D721Med (cell line): ENCODE measurements around the gene CNTN4.

Experiments
- DNase-seq: peaks from one replicate; pipeline ENCODE4 v3.0.0; 2011; ENCODE audit warnings: low spot score; ENCODE audit not compliant: insufficient read length
- FAIRE-seq: peaks from 2 replicates; lab custom pipeline; 2011; peaks lifted over from hg19 to GRCh38; lab: Jason Lieb, UNC
- TF ChIP-seq, protein P1 (sequence below): IDR thresholded peaks from 2 replicates; pipeline ENCODE4 v1.5.1; 2012; ENCODE audit warnings: mild to moderate bottlenecking, control low read depth; ENCODE audit not compliant: insufficient read depth; ENCODE audit errors: missing control alignments

CNTN4 gene

DNA sequence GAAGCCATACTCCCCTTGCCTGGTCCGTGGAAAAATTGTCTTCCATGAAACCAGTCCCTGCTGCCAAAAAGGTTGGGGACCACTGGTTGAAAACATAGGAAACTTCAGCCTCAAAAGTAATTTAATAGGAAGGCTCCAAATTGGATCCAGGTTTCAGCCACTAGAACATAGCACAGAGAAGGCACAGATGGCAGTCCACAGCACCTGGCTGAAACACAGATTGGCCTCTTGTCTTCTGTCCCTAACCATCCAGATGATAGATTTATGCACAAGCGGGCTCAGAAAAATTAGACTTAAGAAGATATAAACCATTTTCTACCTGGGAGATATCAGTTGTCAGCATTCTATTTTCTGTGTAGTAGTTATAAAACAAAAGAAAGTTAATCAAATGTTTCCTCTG is 397.1 kb downstream of the CNTN4 start:
- DNase-seq (no peak), FAIRE-seq (no peak)
- TF ChIP-seq, protein P1, sequence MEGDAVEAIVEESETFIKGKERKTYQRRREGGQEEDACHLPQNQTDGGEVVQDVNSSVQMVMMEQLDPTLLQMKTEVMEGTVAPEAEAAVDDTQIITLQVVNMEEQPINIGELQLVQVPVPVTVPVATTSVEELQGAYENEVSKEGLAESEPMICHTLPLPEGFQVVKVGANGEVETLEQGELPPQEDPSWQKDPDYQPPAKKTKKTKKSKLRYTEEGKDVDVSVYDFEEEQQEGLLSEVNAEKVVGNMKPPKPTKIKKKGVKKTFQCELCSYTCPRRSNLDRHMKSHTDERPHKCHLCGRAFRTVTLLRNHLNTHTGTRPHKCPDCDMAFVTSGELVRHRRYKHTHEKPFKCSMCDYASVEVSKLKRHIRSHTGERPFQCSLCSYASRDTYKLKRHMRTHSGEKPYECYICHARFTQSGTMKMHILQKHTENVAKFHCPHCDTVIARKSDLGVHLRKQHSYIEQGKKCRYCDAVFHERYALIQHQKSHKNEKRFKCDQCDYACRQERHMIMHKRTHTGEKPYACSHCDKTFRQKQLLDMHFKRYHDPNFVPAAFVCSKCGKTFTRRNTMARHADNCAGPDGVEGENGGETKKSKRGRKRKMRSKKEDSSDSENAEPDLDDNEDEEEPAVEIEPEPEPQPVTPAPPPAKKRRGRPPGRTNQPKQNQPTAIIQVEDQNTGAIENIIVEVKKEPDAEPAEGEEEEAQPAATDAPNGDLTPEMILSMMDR: no peak

DNA sequence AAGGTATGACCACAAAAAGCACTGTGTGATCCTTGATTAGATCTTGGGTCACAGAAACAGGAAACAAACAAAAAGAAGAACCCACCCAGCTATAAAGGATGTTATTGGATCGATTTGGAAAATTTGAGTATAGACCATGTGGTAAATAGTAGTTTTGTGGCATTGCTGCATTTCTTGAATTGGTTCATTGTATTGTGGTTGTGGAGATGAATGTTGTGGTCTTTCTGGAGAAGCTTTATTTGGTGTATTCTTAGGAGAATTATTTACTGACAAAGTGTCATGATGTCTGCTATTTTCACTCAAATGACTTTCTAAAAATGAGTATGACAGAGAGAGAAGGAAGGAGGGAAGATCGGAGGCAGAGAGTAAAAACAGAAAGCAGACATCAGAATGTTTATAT is 406.2 kb downstream of the CNTN4 start:
- DNase-seq (no peak), FAIRE-seq (no peak)
- TF ChIP-seq, protein P1: no peak

DNA sequence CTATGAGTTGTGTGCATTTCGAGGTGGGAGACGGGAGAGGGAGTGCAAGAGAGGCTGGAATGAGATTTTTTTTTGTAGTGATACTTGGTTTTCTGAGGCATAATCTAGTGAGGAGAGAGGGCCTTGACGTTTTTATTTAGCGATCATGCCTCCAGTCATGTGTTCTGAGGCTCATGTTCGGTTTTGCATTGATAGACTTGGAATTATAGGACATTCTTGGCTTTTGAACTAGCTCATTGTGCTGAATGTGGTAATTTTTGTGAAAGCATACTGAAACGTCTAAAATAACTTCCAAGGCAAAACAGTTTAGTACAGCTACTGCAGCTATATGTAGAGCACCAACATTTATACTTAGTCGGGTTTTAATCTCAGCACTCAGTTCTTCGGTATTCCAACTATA is 408.1 kb downstream of the CNTN4 start:
- TF ChIP-seq, protein P1: no peak
- DNase-seq (no peak), FAIRE-seq (no peak)

DNA sequence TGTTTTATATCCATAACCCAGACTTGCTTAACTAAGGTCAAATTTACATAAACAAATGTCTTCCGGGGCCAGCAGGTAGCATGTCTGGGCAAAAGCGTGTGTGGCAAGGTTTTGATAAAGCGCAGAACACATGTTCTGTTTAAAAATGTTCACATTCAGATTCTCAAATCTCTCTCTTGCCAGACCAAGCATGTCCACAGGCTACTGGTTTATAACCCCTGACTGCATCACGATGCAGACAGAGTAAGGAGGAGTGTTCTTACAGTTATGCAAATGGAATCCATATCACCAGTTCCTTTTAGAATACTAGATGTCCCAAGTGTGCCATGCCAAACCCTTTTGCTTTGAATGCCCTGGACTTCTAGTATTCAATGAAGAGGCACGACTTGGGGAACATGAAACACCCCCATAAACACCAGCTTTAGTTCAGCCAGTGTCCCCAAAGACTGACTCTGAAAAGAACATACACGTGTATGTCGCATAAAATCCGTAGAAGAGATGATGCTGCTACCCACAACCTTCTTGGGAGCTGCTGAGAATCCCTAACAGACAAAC is 412.0 kb downstream of the CNTN4 start:
- FAIRE-seq (no peak), DNase-seq (no peak)
- TF ChIP-seq, protein P1: no peak

DNA sequence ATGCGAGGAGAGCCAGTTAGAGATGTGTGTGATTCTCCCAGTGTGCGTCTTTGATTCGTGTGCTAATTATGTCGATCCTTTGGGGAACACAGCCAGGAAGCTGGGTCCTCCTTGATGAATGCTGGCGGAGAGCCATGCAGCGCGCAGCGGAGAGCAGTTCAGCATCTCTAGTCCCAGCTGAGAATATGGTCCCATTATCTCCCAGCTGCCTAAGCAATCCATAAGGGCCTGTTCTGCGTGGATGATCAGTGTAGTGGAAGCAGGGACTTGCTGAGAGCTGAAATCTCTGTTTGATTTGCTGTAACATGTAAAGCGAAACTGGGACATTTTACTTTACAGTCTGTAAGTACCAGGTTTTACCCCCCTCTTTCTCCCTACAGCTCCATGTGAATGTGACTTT is 412.7 kb downstream of the CNTN4 start:
- DNase-seq (no peak), FAIRE-seq (no peak)
- TF ChIP-seq, protein P1: no peak

DNA sequence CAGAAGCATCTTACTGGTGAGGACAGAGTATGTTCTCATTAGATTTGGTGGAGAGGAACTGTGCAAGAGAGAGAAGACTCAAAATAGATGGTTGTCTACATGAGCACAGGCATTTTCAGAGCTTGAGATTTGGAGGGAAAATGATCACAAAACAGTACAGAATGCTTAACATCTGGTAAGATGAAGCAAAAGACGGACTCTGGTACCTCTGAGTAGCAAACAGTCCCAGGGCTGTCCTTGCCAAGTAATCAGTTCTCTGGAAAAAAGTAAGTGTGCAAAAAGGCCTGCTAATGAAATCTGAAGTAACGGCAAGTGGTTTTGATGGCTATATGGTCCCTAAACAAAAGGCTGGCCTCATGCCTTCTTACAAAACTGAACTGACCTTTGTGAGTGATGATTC is 414.2 kb downstream of the CNTN4 start:
- FAIRE-seq (no peak), DNase-seq (no peak)
- TF ChIP-seq, protein P1: no peak

DNA sequence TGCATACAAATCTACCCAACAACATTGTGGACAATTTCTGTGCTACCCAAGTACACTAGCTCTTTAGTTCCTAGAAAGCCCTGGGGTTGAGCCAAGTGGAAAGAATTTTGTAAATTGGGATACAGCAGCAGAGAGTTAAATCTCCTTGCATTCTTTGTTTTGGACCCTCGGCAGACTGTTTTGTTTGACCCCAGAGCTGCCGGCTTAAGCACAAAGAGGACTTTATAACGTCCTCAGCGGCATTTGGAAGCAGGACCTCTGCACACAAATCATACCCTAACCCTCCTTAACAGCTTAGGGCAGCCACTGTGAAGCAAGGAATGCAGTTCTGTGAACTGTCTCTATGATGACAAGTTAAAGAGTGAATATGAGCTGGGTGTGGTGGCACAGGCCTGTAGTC is 415.3 kb downstream of the CNTN4 start:
- TF ChIP-seq, protein P1: no peak
- FAIRE-seq (no peak), DNase-seq (no peak)
